Fibroblast of skin of right biceps (primary cell): ENCODE measurements around the gene MVD.

ENCODE experiments used
- DNase-seq: peaks from one replicate; pipeline ENCODE4 v3.0.0-alpha.2; 2013

Gene MVD, protein sequence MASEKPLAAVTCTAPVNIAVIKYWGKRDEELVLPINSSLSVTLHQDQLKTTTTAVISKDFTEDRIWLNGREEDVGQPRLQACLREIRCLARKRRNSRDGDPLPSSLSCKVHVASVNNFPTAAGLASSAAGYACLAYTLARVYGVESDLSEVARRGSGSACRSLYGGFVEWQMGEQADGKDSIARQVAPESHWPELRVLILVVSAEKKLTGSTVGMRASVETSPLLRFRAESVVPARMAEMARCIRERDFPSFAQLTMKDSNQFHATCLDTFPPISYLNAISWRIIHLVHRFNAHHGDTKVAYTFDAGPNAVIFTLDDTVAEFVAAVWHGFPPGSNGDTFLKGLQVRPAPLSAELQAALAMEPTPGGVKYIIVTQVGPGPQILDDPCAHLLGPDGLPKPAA

DNA sequence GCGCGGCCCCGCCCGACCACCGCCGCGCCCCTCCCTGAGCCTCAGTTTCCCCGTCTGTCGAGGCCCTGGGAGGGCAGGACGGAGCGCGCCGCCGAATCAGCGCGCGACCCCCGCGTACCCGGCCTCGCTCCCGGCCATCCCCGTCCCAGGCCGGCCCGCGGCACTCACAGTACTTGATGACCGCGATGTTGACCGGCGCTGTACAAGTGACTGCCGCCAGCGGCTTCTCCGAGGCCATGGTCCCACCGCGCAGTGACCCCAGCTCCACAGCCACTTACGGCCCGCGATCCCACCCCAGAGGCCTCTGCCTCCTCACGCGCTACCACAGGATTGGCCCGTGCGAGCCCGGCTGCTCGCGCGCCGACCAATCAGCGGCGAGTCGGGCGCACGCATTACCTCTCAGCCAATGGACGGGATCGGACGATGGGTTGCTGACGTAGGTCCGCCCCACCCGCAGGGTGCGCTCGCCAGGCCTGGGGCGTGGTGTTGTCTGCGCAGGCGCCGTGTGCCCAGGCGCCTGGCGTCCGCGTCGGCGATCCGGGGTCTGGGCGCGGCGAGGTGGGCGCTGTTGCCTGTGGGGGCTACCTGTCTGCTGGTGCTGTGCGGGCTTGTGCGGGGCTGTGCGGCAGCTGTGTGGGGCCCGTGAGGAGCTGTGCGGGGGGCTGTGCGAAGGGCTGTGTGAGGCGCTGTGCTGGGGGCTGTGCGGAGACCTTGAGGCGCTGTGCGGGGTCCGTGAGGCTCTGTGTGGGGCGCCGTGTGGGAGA, at the start of gene MVD:
TSS of gene MVD (minus strand) at position 249 of the 764 bp plus-strand sequence. CDS start at position 238, 11 bp downstream.
- peak; percentile 97 for DNase-seq

DNA sequence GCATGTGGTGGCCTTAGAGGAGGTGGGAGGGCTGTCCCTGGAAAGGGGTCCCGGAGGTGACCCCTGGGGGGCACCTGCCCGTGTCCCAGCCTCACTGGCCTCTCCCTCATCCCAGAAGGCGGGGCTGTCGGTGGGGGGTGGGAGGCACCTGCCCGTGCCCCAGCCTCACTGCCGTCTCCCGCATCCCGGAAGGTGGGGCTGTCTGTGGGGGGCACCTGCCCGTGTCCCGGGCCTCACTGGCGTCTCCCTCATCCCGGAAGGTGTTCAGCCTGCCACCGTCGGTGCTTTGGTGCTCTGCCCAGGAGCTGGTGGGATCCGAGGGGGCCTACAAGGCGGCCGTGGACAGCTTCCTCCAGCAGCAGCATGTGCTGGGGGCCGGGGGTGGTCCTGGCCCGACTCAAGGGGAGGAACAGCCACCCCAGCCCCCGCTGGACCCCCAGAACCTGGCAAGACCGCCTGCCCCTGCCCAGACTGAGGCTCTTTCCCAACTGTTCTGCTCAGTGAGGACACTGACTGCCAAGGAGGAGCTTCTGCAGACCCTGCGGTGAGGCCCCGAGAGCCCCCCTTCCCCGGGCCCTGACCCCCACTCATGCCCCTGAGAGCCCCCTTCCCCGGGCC, 49.6 kb upstream of the MVD start:
- DNase-seq: no peak

DNA sequence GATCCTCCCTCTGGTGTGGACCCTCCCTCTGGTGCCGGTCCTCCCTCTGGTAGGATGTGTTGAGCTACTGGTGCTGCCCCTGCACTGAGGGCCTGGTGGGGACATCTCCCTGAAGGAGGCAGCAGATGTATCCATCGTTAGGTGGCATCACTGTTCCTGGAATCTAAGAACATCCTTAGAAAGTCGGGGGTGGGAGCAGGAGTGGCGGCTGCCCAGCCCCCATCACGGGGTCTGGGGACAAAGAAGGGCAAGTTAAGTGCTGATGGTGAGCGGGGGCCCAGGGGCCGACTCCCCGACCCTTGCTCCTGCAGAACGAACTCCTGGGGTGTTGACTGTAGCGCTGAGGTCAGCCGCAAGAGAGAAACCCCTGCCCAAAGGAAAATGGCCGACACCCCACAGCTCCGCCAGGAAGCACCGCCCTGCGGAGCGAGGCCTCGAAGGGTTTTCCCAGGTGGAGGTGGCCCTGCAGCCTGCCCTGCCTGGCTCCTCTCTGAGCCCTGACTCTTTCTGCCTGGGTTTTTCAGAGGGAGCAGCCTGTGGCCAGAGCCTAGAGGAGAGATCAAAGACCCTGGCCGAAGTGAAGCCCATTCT, 49.0 kb upstream of the MVD start:
- DNase-seq: no peak

DNA sequence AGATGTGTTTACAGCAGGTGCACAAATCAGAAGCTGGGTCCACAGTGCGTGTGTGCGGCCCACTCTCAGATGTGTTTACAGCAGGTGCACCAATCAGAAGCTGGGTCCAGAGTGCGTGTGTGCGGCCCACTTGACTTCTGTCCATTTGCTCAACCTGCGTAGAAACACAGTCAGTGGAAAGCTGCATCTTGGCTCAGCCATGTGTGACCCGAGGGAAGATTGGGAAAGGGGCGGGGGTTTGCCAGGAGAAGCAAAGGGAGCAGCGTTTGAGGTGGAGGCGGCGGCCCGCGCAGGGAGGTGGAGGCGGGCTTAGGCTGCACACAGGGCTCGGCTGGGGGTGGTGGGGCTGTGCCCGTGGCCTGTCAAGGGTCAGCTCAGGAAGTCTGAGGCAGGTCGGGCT, 47.7 kb upstream of the MVD start:
- DNase-seq: no peak

DNA sequence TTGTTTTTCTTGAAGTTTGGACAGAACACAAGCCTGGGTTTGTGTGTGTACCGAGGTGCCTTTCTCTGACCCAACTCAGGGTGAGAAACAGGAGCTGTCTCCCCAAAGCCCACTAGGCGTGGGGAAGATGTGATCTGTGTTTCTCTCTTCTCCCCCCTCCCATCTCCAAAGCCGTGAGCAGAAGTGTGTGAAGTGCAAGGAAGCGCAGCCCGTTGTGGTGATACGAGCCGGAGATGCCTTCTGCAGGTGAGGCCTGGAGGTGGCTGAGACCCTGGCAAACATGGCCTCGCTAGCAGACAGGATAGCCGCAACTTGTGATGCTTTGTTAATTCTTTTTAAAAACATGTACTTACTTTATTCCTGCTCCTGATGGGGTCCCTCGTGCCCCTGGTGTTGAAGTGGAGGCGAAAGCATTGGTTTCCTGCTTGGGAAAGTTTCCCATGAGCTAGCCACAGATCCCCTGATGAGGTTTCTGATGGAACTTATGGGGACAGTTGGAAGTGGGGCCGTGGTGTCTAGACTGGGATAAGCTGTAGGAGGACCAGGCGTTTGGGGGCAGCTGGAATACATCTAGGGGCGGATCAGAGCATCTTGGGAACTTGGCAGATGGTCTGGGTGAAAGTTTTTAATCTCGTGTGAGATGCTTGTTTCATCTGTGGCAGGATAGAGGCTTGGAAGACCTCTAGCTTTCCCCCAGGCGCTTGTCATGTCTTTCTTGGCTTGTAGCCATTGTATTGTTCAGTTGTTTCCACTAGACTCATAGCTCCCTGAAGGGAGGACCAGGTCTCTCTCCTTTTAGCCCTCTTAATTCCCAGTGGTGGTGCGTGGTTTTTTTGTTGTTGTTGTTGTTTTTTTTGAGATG, 44.3 kb upstream of the MVD start:
- no peak for DNase-seq

DNA sequence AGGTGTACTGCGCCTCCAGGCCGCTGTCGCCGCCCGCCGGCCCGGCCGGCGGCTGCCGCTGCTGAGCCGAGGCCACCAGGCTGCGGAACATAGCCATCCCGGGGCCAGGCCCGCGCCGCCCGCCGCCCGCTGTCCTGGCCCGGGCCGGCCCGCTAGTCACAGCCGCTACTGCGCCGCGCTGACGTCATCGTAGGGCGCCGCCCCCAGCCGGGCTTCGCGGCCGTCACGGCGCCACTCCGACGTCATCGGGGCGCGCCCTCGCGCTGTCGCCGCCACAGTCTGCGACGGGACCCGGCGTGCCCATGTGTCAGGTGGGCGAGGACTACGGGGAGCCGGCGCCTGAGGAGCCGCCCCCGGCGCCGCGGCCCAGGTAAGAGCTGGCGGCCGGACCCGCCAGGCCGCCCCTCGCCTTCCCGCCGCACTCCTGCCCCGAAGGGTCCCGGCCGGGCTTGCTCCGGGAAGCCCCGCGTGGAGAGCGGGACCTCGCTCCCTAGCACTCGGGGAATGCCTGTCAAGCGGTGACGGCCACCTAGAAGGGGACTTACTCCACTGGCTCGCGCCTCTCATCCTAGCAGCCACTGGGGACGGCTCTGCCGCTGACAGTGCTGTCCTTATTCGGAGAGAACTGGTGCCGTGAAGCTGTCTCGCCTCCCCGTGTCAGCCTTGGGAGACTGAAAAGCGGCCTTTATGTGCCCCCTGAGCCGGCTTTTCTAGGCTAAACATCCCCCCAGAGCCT, 43.5 kb upstream of the MVD start, which contains the start of the genes CTU2 and RNF166:
TSS of gene CTU2 (plus strand) at position 275 of the 736 bp plus-strand sequence. CDS start at position 303, 28 bp downstream.
TSS of gene RNF166 (minus strand) at position 180 of the 736 bp plus-strand sequence. CDS start at position 97, 83 bp downstream.
- DNase-seq: peak; percentile 88

DNA sequence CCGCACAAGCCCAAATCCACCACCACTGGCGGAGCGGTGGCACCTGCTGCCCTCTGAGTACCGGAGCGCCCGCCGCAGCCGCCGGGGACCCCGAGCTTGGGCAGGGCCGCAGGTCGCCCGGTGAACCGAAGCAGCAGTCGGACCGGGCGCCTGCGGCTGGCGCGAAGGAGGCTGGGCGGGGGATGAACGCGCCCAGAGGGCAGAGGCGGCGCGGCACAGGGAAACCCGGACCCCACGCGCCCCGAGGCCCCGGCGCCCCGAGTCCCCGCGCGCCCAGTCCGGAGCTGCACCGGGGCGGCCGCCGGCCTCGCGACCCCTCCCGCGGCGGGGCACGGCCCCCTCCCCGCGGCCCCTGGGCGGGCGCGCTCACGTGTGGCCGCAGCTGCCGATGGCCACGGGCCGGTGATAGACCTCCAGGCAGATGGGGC, 42.9 kb upstream of the MVD start:
- DNase-seq: no peak

DNA sequence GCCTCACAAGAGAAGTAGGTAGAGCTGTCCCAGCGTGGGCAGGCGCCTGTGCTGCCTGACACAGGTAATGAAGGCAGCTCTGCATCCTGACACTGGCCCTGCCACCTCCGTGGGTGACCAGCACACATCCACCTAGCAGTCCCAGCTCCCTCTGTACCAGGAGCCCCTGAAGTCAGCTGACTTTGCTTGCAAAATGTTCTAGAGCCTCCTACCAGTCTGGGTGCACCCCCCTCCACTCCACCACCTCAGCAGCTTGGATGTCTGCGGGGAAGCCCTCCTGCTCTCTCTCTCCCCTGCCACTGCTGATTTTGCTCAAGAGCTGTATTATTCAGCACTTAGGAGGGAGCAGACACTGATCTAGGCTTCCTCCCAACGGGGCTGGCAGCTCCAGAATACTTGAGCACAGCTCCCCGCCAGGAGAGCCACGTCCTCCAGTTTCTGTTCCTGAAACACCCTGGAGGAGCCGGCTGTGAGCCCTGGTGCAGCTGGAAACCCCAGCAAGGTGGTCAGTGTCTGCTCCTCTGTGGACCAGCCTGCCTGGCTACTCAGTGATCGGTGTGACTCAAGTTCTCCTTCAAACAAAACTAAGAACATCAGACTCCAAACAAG, 42.3 kb upstream of the MVD start:
- DNase-seq: no peak

DNA sequence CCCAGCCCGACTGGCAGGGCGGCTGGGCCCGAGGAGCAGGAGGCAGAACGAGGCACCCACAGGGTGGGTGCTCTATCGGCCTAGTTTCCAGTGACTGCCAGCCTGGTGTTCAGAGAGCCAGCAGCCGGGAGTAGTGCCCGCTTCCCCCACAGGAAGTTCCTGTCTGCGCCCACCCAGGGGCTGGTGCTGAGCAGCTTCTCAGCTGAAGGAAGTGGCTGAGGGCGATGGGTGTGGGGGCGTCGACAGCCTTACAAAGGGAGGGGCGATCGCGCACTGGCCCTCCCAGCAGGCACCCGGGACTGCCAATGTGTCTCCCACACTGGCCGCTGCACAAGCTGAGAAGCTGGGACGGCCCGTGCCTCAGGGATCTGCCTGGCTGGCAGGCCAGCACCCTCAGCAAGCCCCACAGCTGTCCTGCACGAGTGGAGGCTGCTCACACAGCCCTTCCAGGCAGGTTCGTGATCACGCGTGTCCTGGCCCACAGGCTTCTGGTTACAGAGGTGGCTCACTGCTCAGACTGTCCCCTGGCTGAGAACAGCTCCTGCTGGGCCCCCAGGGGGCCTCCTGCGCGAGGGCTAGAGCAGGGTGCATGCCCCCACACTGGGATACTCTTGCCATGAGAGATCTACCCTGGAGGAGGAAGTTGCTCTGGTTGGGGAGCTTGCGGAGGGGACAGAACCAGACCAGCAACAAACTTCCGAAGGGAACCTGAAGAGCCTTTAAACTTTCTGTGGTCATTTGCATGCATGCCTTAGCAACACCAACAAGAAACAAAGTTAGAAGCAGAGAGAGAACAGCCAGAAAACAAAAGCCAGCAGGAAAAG, 40.8 kb upstream of the MVD start:
- no peak for DNase-seq

DNA sequence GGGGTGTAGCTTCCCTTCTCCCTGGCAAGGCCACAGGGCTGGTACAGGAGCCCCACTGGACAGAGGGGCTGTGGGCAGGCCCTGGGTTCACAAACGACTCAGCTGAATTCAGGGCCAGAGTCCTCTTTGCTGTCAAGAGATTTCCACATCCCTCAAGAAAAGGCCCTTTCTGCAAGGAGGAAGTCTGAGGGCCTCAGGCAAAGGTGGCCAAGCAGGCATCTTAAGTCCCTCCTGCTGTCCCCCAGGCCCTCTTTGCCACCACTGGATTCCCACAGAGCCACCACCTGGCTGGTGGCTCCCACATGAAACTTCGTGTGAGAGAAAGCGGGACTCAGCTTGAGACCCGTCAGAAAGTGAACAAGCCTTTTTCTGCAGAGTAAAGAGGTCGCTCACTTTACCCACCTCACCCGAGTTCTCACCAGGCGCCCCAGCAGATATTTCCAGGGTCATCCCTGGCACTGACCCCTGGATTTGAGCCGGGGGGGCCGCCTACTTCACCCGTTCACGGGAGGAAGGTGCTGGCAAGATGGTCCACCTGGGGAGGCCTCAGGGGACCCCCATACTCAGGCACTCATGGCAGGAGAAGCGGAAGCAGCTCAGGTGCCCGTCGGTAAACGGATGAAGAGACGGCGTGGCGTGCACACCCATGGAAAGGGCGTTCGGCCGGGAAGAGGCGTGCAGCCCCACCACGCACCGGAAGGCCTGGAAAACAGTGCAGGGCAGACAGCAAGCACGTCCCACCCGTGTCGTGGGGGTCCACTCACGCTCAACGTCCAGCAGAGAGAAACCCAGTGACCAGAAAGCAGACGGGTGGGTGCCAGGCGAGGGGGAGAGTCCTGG, 39.7 kb upstream of the MVD start:
- DNase-seq: no peak

DNA sequence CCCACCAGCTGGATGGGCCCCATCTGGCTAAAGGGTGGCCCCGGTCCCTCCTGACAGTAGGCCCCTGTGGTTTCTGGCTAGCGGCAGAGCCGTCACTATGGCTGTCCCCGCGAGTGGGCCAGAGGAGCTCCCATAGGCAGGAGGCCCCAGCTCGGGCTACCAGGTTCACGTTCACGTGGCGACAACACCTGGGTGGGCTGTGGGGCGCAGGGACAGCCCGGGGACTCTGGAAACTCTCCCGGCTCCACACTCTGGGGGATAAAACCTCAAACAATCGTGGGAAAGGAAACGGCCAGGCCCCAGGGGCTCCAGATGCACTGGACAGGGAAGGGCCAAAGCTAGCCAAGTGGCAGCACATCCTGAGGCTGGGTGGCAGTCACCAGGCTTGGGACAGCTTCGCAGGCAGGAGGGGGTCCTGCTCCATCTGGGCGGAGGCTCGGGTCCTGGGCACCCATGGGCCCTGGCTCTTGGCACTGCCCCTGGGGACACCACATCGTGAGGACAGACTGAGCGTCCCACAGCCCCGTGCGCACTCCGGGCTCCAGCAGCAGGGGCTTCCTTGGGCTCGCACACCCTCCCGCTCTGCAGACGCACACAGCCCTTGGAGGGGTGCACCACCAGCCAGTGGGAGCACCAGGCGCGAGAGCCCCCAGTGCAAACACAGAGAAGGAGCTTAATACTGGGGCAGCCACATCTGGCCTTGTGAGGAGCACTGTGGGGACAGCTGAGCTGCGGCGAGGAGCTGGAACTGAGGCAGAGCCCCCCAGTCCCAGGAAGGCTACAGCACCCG, 38.9 kb upstream of the MVD start:
- DNase-seq: no peak

DNA sequence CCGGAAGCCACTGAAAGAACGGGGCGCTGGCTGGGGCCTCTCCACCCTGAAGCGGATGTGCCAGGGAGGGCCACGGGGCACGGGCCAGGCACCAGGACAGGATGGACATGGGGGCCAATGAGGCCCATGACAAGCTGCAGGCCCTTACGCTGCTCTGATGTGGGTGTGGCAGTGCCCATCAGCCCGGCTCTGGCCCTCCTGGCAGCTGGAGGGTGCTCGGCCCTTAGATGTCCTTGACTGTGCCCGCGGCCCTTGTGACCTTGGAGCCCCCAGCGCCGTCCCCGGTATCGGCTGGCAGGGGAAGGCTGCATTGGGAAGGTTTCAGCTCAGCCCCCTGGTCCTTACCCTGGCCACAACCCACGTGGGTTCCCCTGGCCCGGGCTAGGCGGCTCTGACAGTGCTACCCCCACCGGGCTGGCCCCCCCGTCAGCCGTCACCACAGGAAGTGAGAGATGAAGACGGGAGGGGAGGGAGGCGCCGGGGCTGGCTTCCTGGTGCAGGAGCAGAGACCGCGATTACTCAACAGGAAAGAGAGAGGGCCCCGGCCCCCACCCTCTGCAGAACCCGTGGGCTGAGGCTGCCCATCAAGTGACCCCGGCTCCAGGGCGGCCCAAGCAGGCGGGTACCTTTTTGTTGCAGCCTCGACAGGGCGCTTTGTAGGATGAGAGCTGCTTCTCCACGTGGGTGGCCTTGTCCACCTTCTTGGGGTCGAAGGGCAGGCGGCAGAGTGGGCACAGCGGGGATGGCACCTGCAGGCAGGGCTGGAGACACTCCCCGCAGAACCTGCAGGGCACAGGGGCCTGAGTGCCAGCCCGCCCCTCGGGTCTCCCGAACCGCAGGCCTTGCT, 38.0 kb upstream of the MVD start:
- peak; percentile 83 for DNase-seq

DNA sequence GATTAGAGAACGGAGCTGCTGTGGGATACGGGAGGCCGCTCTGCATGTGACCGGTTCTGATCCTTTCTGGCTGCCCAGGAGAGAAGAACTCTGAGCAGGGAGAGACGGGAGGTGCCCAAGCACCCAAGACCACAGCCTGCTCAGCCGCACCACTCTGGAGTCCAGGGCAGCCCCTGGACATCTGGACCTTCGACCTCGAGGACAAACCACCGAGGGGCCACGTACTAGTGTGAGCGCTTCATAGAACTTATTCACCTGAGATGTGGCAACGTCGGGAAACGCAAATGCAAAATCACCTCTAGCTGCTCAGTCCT, 37.4 kb upstream of the MVD start:
- no peak for DNase-seq

DNA sequence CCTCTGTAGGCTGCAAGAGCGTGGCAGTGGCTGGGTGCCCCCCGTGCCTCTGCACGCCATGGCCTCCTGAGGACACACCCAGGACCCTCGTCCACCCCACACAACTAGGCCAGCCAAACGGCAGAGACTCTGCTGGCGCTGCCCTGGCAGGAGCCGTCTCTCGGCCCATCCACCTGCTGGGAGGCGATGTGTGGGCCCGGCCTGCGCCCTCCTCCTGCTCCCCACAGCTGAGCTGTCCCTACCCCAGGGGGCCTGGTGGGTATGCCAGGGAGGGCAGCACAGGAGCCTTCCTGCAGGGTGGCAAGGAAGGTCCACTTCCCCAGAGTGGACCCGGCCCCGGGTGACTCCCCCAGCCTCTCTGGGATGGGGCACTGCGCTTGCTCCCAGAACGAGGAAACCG, 36.3 kb upstream of the MVD start:
- no peak for DNase-seq

DNA sequence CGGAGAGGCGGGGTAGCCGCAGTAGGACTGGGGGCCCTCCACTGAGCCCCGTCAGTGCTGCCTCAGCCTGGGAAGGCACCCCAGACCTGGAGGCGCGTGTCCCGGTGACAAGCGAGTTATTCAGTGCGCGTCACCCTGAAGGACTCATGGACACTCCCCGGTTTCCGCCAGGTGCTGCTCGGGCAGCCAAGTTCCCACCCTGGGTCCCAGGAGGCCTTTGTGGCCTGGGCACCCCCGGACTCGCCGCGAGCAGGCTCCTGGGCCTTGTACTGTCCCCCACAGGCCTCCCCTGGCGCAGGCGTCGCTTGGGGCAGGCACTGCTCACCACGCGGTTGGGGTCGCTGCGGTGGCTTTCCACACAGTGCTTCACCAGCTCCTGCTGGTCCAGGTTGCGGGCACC, 35.8 kb upstream of the MVD start:
- no peak for DNase-seq

DNA sequence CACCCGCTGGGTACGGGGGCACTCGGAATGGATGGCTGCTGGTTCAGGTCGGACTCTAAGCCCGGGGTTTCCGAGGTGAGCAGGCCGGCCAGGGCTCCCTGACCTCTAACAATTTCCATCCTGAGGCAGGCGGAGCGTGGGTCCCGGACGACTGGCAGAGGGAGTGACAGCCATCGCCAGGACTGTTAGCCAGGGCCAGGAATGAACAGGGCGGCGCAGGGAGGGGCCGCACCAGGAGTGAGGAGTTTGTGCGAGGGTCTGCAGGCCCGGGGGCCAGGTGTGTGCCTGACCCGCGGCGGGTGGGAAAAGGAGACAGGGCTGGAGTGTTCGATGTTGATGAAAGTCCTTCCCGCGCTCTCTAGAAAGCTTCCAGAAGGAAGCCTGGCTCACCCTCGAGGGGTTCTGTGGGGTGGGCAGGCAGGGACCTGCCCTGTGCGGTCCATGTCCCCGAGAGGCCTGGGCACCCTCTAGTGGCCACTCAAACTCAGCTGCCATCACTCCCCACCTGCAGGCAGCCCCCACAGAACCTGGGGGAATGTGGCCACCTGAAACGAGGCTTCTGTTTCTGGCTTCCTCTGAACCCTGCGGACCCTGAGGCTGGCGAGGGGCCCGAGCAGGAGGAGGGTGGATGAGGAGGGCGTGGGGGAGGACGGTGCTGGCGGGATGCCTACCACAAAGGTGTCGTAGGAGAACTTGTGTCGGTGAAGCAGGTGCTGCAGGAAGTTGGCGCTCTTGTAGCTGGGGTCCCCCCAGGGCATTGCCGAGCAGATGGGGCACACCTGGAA, 35.1 kb upstream of the MVD start:
- no peak for DNase-seq
